Ascending aorta (tissue), 2 donors: ENCODE results near the gene LRRC47. TPM values are rescaled to one million over a fixed set of nuclear protein-coding genes. Genes with fewer than 3 reads are reported as not detected.

Source experiments
- DNase-seq, 2 donors: peaks; one replicate each; pipeline ENCODE4 v3.0.0-alpha.2; 2019; ENCODE audit warnings: low spot score in 2 of 2
- H3K27ac ChIP-seq, 2 donors: fragments of 200-600 bp; sonication (generic); one replicate each; pipeline ENCODE4 v1.5.1; 2016 to 2017; ENCODE audit warnings: mild to moderate bottlenecking in 1 of 2
- H3K27me3 ChIP-seq: fragments of 200-600 bp; sonication (generic); one replicate; pipeline ENCODE4 v1.5.1; 2017
- H3K36me3 ChIP-seq, 2 donors: fragments of 200-600 bp; sonication (generic); one replicate each; pipeline ENCODE4 v1.5.1; 2016
- H3K4me1 ChIP-seq, 2 donors: fragments of 200-600 bp; sonication (generic); one replicate each; pipeline ENCODE4 v1.5.1; 2016 to 2017; ENCODE audit warnings: mild to moderate bottlenecking in 1 of 2
- H3K4me3 ChIP-seq, 2 donors: fragments of 200-600 bp; sonication (generic); one replicate each; pipeline ENCODE4 v1.5.1; 2016 to 2017; ENCODE audit warnings: mild to moderate bottlenecking in 1 of 2
- H3K9me3 ChIP-seq, 2 donors: fragments of 200-600 bp; sonication (generic); one replicate each; pipeline ENCODE4 v1.5.1; 2016
- CTCF ChIP-seq, 3 experiments: fragments of 200-600 bp in 2 of 3; fragments of 450-650 bp in 1 of 3; sonication (generic) in 2 of 3; IDR thresholded peaks; one replicate each; pipeline ENCODE4 v1.5.1; 2016 to 2019; ENCODE audit warnings: antibody characterized with exemption in 3 of 3, mild to moderate bottlenecking in 1 of 3, moderate library complexity in 1 of 3
- intact Hi-C: fragments of 100-400 bp; cut with DNase I; formaldehyde crosslinking; loops from one replicate; pipeline ENCODE4 v1.15.1; 2023
- total RNA-seq: library from RNA; depleted of rRNA; stranded (reverse); fragments of >200 nt; gene quantifications from one replicate; pipeline ENCODE4 v1.1.0, GENCODE V29; 2016

Gene LRRC47
- total RNA-seq, 1 donor from 2014 or later: 41.5 TPM

DNA sequence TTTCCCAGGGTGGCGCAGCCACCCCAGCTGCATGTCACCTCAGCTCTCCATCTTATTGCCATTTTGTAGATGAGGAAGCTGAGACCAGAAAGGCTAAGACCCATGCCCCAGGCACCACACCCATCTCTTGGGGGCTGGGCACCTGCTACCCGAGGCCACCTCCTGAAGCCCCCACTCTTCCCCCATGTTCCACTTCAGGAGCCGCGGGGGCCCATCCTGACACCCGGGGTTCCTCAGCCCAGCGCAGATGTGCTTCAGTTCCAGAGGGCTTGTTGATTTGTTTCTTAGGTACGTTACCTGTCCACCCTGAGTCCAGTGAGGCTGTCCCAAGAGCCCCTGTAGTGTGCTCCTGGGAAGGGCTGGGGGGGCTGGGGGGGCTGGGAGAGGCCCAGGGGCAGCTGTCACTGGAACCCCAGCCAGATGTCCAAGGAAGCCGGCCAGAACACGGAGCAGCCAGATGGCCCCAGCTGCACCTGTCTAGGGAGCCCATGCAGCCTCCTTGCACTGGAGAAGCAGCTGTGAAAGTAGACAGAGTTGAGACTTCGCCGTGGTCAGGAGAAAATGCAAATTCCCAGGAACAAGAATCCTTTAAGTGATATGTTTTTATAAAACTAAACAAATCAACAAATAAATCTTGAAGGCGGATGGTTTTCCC lies 61.1 kb downstream of the LRRC47 start:
- Histone ChIP-seq H3K9me3 (no peaks in the 10 kb centered on the region), H3K36me3 (peaks cover 28 to 46% of the 10 kb centered on the region in 2 donors), H3K27me3 (no peaks in the 10 kb centered on the region), H3K4me1 (no peaks in the 10 kb centered on the region), H3K4me3 (no peak overlapping the region), H3K27ac (no peak overlapping the region)
- no peak for TF ChIP-seq CTCF (IDR thresholded peaks at IDR 0.05)
- intact Hi-C loops: no loop called here
- DNase-seq: no peak

- Histone ChIP-seq H3K27me3 (no peaks in the 10 kb centered on the region), H3K4me3 (no peak overlapping the region), H3K36me3 (peaks cover 25 to 41% of the 10 kb centered on the region in 2 donors), H3K27ac (no peak overlapping the region), H3K4me1 (no peaks in the 10 kb centered on the region), H3K9me3 (no peaks in the 10 kb centered on the region)
- no peak for TF ChIP-seq CTCF (IDR thresholded peaks at IDR 0.05)
- DNase-seq: no peak
- intact Hi-C loops: no loop called here
Observed at GRCh38 chr1:3734602-3735001, 61.7 kb downstream of the LRRC47 start.

DNA sequence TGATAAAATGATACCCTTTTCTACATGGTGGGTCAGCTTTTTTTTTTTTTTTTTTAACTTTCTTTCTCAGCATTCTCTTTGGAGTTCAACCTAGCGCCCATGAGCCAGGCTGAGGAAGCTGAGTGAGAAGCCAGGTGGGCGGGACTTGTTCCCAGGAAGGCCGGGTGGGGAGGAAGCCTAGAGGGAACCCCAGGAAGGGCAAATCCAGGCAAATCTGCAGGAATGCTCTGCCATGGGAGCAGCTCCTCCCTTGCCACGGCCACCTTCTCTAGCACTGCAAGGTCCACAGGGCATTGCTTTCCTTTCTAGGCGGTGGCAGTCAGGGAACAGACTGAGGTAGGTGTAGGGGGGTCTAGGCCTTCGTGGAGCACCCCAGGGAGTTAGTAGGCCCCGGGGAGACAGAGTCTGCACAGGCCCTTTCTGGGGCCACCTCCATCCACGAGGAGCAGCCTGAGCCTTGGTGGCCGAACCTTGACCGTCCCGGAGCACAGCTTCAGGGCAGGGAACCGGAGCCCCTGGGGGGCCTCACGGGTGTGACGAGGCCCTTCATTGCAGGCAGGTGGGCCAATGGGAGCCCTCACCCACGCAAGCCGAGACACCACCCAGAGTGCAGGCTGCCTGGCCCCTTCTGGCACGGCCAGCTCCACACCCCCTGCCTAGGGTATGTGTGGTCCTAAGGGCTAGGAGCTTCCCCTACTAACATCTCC lies 62.3 kb downstream of the LRRC47 start:
- intact Hi-C loops: no loop called here
- Histone ChIP-seq H3K4me1 (no peaks in the 10 kb centered on the region), H3K36me3 (peaks cover 24 to 36% of the 10 kb centered on the region in 2 donors), H3K27me3 (no peaks in the 10 kb centered on the region), H3K4me3 (no peak overlapping the region), H3K9me3 (no peaks in the 10 kb centered on the region), H3K27ac (no peak overlapping the region)
- TF ChIP-seq CTCF (IDR thresholded peaks at IDR 0.05): no peak
- DNase-seq: no peak

DNA sequence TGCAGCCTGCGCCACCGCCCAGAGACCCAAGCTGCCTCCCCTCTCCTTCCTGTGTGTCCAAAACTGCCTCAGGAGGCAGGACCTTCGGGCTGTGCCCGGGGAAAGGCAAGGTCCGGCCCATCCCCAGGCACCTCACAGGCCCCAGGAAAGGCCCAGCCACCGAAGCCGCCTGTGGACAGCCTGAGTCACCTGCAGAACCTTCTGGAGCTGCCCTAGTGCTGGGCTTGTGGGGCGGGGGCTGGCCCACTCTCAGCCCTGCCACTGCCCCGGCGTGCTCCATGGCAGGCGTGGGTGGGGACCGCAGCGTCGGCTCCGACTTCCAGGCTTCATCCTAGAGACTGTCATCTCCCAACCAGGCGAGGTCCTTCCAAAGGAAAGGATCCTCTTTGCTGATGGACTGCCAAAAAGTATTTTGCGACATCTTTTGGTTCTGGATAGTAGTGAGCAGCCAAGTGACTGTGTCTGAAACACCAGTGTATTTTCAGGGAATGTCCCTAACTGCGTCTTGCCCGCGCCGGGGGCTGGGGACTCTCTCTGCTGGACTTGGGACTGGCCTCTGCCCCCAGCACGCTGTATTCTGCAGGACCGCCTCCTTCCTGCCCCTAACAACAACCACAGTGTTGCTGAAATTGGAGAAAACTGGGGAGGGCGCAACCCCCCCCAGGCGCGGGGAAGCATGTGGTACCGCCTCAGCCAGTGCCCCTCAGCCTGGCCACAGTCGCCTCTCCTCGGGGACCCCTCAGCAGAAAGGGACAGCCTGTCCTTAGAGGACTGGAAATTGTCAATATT lies 63.0 kb downstream of the LRRC47 start:
- H3K36me3 ChIP-seq: peaks cover 16 to 29% of the 10 kb centered on the region in 2 donors
- H3K27ac ChIP-seq: no peak overlapping the region
- no peak for DNase-seq
- H3K4me3 ChIP-seq: no peak overlapping the region
- H3K27me3 ChIP-seq: no peaks in the 10 kb centered on the region
- no peaks in the 10 kb centered on the region for H3K4me1 ChIP-seq
- intact Hi-C loops: no loop called here
- no peak for TF ChIP-seq CTCF (IDR thresholded peaks at IDR 0.05)
- H3K9me3 ChIP-seq: no peaks in the 10 kb centered on the region

- DNase-seq: no peak
- Histone ChIP-seq H3K27ac (no peak overlapping the region), H3K36me3 (peaks cover 9 to 23% of the 10 kb centered on the region in 2 donors), H3K4me1 (no peaks in the 10 kb centered on the region), H3K27me3 (no peaks in the 10 kb centered on the region), H3K9me3 (no peaks in the 10 kb centered on the region), H3K4me3 (no peak overlapping the region)
- TF ChIP-seq CTCF (IDR thresholded peaks at IDR 0.05): no peak
- intact Hi-C loops: no loop called here
Observed at GRCh38 chr1:3732434-3733093, 63.7 kb downstream of the LRRC47 start.
